IPS-15b (cell line): ENCODE measurements around the gene FGF14.

Experiments used
- H3K27me3 ChIP-seq: one replicate; pipeline ENCODE4 v1.6.1; 2013; ENCODE audit warnings: low read length; ENCODE audit not compliant: control insufficient read depth, insufficient read depth
- H3K36me3 ChIP-seq: one replicate; pipeline ENCODE4 v1.6.1; 2013; ENCODE audit warnings: low read length; ENCODE audit not compliant: control insufficient read depth, insufficient read depth
- H3K4me1 ChIP-seq: one replicate; pipeline ENCODE4 v1.6.1; 2013; ENCODE audit warnings: mild to moderate bottlenecking, low read length; ENCODE audit not compliant: control insufficient read depth, insufficient read depth
- H3K4me3 ChIP-seq: one replicate; pipeline ENCODE4 v1.5.1; 2013; ENCODE audit warnings: low read depth, low read length
- H3K9ac ChIP-seq: one replicate; pipeline ENCODE4 v1.6.1; 2013; ENCODE audit warnings: low read depth, mild to moderate bottlenecking, low read length
- H3K9me3 ChIP-seq: one replicate; pipeline ENCODE4 v1.6.1; 2013; ENCODE audit warnings: mild to moderate bottlenecking, low read length; ENCODE audit not compliant: control insufficient read depth, insufficient read depth

The FGF14 gene

DNA sequence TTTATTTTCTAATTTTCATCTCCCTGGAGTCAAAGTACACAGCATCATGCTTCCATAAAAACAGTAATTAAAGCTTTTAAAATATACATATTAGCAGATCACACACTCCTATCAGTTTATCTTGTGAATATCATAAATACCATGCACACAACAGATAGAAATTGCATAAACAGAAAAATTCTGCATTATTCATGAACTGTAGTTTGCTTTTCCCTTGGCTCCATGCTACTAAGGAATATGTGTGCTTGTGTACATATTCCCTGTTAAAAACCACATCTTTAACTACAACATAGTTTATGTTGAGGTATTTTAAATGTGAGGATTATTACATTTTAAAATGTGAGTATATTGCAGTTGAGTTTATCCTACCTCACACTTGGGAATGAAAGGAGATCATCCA lies 193.5 kb downstream of the FGF14 start:
- Histone ChIP-seq H3K4me1 (peaks cover 5% of the 10 kb centered on the region), H3K4me3 (no peak overlapping the region), H3K27me3 (no peaks in the 10 kb centered on the region), H3K9me3 (no peaks in the 10 kb centered on the region), H3K9ac (no peak overlapping the region), H3K36me3 (no peaks in the 10 kb centered on the region)

DNA sequence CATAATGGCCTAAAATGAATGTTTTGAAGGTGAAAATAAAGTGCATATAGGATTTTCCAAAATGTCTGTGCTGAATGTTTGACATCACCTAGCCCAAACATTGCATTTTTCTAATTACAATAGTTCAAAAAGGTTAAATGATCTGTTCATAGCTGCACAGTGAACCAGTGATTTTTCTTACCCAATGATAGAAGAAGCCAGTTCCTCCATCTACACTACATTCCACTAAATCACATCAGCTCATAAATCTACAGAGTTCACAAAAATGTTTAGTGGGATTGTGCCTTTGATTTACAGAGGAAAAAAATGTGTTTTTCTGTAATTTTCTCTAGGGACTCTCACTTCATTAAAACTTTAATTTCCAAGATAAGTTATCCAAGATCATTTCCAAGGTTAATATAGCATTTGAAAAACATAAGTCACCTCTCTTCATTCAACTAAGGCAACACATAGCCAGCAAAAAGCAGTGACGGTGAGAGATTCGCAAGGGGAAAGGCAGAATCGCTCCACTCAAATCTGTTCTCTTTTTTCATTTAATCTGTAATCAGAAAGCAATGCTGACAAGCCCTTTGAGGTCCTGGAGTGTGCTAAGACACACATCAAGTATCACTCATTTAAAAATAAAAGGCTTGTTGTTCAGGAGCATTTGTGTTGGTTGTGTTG lies 194.0 kb downstream of the FGF14 start:
- Histone ChIP-seq H3K9me3 (no peaks in the 10 kb centered on the region), H3K27me3 (no peaks in the 10 kb centered on the region), H3K4me3 (no peak overlapping the region), H3K36me3 (no peaks in the 10 kb centered on the region), H3K4me1 (no peaks in the 10 kb centered on the region), H3K9ac (no peak overlapping the region)

DNA sequence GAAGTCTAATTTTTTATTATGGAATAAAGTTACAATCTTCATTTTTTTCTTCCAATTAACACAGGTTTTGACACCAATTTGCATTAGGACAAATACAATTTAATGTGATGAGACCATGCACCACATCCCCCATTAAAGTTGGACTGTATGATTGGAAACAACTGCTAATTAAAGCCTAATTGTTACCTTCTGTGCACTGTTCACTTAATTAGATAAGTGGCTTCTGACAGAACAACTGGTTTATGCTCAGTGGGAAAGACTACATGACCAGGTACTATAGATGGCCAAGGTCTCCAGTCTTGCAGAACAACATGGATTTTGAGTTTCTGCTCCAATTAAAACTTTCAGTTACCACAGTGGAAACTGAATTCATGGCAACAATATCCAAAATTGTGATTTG lies 198.1 kb downstream of the FGF14 start:
- no peaks in the 10 kb centered on the region for H3K4me1 ChIP-seq

DNA sequence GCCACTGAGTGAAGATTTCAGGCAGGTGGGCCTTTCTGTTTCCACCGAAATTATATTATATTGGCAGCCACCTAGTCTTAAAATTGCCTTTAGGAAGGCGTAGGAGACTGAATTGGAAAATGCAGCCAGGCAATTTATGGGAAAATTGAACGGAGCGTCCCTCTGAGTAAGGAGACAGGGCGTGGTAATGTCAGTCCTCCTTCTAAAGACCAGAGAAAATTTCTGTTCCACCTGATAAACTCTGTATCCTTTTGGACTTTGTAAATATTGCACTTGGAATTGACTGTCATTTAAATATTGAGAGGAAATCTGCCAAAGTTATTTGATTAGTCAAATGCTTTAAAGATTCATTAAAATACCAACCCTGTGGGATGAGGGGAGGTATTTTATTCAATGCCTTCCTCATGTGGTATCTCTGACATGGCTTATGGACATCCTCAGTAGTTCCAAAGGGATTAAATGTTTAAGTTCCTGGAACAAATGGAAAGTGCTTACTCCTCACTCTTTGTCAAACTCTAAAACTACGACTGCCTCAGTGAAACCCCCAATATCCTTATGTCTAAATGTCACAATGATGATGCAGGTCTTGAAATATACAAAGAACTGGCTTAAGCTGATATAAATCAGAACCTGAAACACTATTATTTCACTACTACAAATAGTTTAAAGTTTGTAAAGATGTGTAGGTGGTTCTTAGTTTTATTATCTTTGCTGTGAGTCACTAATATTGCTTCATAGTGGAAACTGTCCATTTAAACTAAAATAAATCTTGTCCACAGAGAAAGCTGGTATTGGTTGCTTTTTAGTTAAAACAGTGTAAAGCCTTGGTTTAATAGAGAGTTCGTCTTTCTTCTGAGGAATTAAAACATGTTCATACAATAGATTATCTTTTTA lies 203.2 kb downstream of the FGF14 start:
- H3K27me3 ChIP-seq: no peaks in the 10 kb centered on the region
- H3K4me3 ChIP-seq: no peak overlapping the region
- no peaks in the 10 kb centered on the region for H3K4me1 ChIP-seq
- no peaks in the 10 kb centered on the region for H3K9me3 ChIP-seq
- no peaks in the 10 kb centered on the region for H3K36me3 ChIP-seq
- no peak overlapping the region for H3K9ac ChIP-seq

More for the DNA sequence above, 198.1 kb downstream of the FGF14 start:
- no peaks in the 10 kb centered on the region for H3K27me3 ChIP-seq
- no peak overlapping the region for H3K4me3 ChIP-seq
- H3K9ac ChIP-seq: no peak overlapping the region
- no peaks in the 10 kb centered on the region for H3K36me3 ChIP-seq
- H3K9me3 ChIP-seq: no peaks in the 10 kb centered on the region

DNA sequence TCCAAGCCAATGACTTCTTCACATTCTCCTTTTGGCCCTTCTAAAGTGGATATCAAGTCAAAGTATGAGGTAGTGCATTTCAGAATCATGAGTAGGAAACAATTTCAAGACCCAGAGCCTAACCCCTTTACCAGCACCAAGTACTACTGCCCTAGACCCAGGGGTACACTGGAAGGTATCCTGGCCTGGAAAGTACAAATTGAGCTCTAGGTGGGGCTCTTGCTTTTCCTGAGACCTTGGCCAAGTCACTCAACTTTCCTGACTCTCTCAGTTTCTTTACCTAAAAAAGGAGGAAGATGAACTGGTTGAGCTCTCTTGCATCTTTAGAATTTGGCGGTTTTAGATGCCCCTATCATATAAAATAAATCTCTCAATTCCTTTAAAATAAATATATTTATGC lies 204.7 kb downstream of the FGF14 start:
- no peak overlapping the region for H3K4me3 ChIP-seq
- no peak overlapping the region for H3K9ac ChIP-seq
- H3K27me3 ChIP-seq: no peaks in the 10 kb centered on the region
- no peaks in the 10 kb centered on the region for H3K36me3 ChIP-seq
- H3K4me1 ChIP-seq: no peaks in the 10 kb centered on the region
- H3K9me3 ChIP-seq: no peaks in the 10 kb centered on the region

DNA sequence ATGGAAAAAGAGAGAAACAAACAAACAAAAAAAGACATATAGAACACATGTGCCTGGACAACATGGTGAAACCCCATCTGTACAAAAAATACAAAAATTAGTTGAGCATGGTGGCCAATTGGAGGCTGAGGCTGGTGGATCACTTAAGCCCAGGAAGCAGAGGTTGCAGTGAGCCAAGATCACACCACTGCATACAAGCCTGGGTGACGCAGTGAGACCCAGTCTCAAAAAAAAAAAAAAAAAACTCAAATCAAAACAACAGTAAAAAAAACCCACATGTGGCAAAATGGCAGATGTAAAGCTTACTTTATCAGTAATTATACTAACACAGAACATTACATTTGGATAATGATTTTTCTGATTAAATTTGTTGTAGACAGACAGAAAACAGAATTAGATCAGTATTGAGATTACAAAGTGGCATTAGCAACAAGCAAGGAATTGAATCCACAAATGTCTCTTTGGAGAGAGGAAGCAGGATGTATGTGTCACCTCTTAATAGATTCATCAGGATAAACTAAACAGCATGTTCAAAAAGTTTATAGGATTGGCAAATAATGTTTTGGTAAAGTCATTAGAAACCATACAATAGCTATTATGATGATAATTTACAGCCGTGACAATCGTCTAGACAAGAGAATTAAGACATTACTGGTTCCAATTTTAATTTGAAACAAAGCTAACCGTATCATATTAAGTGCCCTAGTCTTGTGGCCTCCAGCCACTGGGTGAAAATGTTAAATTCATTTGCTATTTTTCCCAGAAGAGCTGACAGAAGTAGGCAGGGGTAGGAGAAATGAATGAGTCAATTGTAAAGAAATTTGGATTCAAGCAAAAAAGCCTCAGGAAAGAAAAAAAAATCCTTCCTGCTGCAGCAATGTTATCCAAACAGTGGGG lies 206.0 kb downstream of the FGF14 start:
- no peaks in the 10 kb centered on the region for H3K36me3 ChIP-seq
- no peak overlapping the region for H3K4me3 ChIP-seq
- H3K9me3 ChIP-seq: no peaks in the 10 kb centered on the region
- H3K9ac ChIP-seq: no peak overlapping the region
- H3K4me1 ChIP-seq: no peaks in the 10 kb centered on the region
- no peaks in the 10 kb centered on the region for H3K27me3 ChIP-seq

DNA sequence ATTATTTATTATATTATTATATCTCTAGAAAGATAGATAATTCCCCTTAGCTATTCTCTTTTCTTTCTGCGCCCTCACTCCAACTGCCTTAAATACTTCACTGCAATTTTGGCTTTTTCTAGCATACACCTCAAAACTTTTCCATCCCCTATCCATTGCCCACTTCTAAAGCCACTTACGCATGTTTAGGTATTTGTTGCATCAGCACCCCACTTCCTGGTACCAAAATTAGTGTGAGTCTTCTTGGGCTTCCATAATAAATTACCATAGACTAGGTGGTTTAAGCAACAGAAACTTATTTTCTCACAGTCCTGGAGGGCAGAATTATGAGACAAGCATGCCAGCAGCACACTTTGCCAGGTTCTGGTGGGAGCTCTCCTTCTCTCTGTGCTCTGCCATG lies 209.0 kb downstream of the FGF14 start:
- no peaks in the 10 kb centered on the region for H3K9me3 ChIP-seq
- H3K4me3 ChIP-seq: no peak overlapping the region
- H3K27me3 ChIP-seq: no peaks in the 10 kb centered on the region
- H3K36me3 ChIP-seq: no peaks in the 10 kb centered on the region
- no peaks in the 10 kb centered on the region for H3K4me1 ChIP-seq
- H3K9ac ChIP-seq: no peak overlapping the region

DNA sequence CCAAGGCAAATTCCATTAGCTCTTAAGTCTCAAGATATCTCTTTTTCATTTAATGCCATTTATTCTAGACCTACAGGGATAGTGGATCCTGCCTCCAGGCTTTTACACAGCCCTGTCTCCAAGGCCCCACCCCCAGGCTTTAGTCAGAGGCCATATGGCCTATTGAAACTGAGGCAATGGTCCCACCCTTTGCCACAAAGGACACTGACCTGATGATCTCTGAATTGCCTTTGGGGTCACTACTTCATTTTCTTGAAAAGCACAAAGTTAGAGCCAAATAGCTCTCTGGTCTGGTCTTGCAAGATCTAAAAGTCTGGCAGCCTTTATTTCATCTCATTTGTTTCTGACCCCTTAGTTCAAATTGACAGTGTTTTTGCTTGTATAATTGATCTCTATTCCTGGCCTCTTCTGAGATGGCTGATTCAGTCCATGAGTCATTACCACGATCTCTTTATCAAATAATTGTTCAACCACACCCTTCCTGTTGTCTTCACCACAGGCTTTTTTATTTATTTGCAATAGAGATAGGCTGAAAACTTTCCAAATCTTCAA lies 209.8 kb downstream of the FGF14 start:
- Histone ChIP-seq H3K27me3 (no peaks in the 10 kb centered on the region), H3K4me1 (no peaks in the 10 kb centered on the region), H3K9me3 (no peaks in the 10 kb centered on the region), H3K4me3 (no peak overlapping the region), H3K9ac (no peak overlapping the region), H3K36me3 (no peaks in the 10 kb centered on the region)

DNA sequence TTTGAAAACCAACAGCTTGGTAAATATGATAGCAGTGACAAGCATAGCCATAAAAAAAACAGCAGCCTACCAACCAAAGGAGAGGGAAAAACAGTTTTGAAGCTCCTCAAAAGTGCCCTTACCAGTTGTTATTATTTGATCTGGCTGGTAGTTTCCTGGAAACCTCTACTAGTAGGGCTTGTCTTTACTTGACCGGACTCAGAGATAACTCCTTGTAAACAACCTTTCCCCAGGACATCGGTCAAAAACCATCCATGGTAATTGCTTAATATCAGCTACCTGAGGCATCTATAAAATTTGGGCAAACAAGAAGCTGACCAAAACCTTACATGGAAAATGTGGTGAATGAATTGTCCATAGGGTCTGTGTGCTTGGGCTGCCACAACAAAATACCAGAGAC lies 210.9 kb downstream of the FGF14 start:
- no peaks in the 10 kb centered on the region for H3K36me3 ChIP-seq
- H3K4me1 ChIP-seq: no peaks in the 10 kb centered on the region
- H3K4me3 ChIP-seq: no peak overlapping the region
- H3K27me3 ChIP-seq: no peaks in the 10 kb centered on the region
- no peaks in the 10 kb centered on the region for H3K9me3 ChIP-seq
- no peak overlapping the region for H3K9ac ChIP-seq

DNA sequence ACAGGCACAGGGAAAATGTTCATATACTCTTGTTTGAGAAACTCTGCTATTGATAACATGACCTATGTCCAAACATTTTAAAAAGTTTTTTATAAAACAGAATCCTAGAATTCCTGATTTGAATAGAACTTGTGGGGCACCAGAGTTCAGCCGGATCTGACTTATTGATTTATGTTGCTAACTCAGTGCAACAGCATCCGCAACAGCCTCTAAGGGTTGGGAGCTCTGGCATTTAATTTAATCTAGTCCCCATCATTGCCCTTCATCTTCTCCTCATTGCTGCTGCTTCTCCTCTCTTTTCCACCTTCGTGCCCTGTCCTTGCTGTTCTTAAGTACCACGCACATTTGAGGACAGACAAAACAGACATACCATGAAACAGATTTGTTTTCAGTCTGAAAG lies 214.5 kb downstream of the FGF14 start:
- H3K27me3 ChIP-seq: no peaks in the 10 kb centered on the region
- H3K36me3 ChIP-seq: no peaks in the 10 kb centered on the region
- no peaks in the 10 kb centered on the region for H3K4me1 ChIP-seq
- H3K9ac ChIP-seq: no peak overlapping the region
- no peaks in the 10 kb centered on the region for H3K9me3 ChIP-seq
- no peak overlapping the region for H3K4me3 ChIP-seq

DNA sequence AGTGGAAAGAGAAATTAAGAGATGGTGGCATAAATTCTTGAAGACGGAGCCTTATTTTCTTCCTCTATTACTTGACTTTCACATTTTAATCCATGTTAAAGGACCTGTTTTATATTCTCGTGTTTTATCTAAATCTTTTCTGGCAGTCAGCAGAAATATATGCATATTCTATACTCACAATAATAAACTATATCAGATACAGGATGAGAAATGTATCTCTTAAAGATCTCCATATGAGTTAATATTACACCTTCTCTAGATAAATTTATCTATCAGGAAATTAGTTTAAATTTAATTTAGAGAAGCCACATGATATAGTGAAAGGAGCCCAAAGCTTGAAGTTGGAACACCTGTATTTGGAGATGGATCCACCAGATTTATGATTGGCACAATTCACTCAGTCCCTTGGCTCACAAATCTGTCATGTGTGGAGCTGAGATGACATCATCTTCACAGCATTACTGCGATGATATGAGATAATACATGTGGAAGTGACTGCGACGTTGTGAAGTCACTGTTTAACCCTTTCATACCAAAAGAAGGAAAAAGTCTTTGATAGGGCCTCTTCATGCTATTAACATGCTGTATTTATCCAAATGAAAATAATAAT lies 216.4 kb downstream of the FGF14 start:
- H3K36me3 ChIP-seq: no peaks in the 10 kb centered on the region
- H3K9ac ChIP-seq: no peak overlapping the region
- no peaks in the 10 kb centered on the region for H3K9me3 ChIP-seq
- no peaks in the 10 kb centered on the region for H3K27me3 ChIP-seq
- no peaks in the 10 kb centered on the region for H3K4me1 ChIP-seq
- H3K4me3 ChIP-seq: no peak overlapping the region
